VCaP (cell line): ENCODE measurements around the gene TMEM86B.

Experiments
- H3K27ac ChIP-seq: fragments of 450-650 bp; 2 replicates; pipeline ENCODE4 v1.5.1; 2017
- CTCF ChIP-seq: fragments of 450-650 bp; conservative IDR thresholded peaks from 2 replicates; pipeline ENCODE4 v1.5.1; 2017; ENCODE audit warnings: mild to moderate bottlenecking, moderate library complexity

TMEM86B gene

DNA sequence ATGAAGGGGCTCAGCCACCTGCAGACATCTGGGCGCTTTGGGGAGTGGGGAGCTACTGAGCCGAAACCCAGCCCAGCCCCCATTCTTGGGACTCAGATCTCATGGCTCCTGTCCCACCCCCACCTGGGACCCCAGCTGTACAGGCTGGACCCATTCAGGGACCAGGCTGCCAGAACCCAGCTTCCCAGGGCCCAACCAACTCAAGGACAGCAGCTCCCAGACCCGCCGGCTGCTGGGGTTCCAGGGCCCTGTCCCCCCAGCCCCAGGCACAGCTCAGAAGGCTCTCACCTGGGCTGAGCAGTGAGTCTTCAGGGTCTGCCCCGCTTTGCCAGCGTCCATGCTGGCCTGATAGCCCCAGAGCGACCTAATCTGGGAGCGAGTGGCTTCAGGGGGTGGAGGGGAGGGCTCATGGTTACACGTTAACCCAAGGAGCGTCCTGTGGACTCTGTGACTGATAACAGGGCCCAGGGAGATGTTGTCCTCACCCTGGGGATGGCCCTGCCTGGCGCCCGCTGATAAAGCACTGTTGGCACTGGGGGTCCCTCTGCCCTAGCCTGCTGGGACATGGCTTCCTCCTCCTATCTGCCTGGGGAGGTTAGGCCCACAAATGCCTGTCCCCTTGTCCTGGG is at the start of gene TMEM86B:
TSS of gene TMEM86B (minus strand) at position 361 of the 629 bp plus-strand sequence. CDS start at position 339, 22 bp downstream.
- no peak within 1 kb of the TSS for H3K27ac ChIP-seq
- TF ChIP-seq CTCF, result no peak

- TF ChIP-seq CTCF, result no peak
- H3K27ac ChIP-seq, result no peak overlapping the region
Observed at GRCh38 chr19:55277494-55277893, 48.9 kb upstream of the TMEM86B start.

DNA sequence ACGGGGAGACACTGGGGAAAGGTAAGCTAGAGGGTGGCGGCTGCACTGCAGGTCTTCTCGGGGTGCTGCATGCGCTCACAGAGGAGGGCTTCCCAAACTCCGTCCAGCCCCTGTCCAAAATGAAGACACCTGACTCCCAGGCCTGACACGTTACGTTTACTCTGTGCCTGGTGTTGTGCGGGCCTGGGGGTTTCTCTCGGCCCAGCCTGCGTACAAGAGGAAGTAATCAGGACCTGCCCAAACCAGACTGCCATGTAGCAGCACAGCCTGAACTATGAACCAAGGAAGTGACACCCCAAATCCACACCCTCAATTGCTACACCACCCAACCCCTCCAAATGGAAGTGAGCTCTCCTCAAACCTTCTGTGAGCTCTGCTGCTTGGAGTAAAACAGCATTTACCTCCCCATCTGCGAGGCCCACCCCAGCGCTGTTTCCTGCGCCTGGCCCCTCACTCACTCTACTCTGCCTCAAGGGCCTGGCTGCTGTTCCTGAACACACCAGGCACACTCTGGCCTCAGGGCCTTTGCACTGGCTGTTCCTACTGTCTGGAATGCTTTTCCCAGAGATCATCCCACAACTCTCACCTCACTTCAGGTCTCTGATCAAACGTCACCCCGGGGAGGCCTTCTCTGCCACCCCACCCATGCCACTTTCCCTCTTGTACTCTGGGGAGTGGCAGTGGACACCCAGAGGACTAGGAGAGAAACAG is 48.3 kb upstream of the TMEM86B start:
- no peak overlapping the region for H3K27ac ChIP-seq
- TF ChIP-seq CTCF, result no peak

GRCh38 chr19:55275851-55276719 is 47.5 kb upstream of the TMEM86B start:
- H3K27ac ChIP-seq, result no peak overlapping the region
- no peak for TF ChIP-seq CTCF

DNA sequence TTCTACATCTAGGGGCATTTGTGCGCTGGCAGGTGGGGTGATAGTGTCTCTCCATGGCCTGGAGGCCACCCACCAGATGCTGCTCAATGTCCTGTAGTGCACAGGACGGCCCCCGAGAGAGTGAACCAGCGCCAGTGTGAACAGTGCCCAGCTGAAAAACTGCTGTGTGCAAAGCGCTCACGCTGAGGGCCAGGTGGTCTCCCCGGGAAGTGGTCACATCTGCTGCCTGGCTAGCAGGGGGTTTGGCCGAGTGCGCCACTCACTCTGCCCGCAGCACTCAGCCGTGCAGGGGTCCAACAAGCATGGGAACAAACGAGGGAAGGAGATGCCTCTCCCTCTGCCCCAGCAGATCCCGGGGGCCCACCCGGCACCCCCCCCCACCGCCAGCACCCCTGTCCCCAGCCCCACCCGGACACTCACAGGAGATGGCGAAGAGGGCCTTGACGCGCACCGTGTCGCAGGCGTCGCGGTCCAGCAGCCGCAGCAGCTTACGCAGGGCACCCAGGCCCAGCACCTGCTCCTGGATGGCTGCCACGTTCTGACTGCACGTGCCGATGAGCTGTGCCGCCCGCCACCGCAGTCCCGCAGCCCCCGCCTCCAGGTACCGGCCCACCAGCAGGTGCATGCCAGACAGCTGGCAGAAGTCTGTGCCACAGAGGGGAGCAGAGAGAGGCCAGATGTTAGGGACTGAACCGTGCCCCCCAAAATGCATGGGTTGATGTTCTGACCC is 45.6 kb upstream of the TMEM86B start:
- TF ChIP-seq CTCF, result no peak
- H3K27ac ChIP-seq, result no peak overlapping the region

- no peak for TF ChIP-seq CTCF
- no peak overlapping the region for H3K27ac ChIP-seq
Observed at GRCh38 chr19:55272142-55272541, 43.6 kb upstream of the TMEM86B start.
